ENCODE data around the gene ANKRD13B. TPM values are rescaled to one million over a fixed set of nuclear protein-coding genes. Genes with fewer than 3 reads are reported as not detected.
"Not testable (repeated sequence)": the region's sequence is repeated elsewhere in the genome, so short reads cannot be mapped to it uniquely, and the experiment has no call there.

The ANKRD13B gene
- total and polyA plus RNA-seq, 9 donors, result 3.6 to 23.4 (median 12.0) TPM

DNA sequence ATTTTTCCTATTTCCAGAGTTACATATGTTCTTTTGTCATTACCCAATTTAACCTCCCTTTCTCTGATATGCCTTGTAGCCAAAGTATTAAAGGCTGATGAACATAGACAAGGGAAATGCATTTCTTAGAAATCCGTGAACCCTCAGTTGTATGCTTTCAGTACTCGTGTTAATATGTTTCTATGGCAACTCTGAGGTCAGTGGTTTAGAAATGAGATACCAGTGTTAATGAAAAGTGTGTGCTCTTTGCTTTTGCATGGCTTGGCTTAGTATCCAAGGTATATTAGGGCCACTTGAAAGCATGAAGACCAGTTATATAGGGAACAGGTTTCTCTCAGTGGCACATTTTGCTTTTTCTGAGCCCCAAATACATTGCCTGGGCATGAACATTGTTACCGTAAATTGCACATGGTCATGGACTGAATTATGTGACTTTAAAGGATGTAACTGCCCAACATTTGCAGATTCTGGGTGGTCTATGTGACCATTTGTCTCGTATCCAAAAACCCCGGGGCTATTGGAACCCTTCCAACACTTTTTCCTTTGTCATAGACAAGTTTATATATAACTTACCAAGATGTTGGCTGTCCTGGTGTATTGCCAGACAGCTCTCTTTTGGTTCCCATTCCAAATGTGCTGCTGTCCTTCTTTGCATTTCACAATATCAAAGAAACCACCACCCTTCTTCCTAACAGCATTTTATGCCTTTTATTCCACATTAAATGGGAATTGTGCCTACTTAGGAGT is 43.6 kb upstream of the ANKRD13B start:
- Histone ChIP-seq H3K36me3 (no peaks in the 10 kb centered on the region), H3K9me3 (no peaks in the 10 kb centered on the region), H3K4me1 (ENCODE audit: insufficient read depth) (no peaks in the 10 kb centered on the region), H3K27ac (no peak overlapping the region), H3K4me3 (no peak overlapping the region), H3K27me3 (no peaks in the 10 kb centered on the region)
- intact Hi-C loops (cut with DNase I), result no loop called here
- no peak for DNase-seq
- TF ChIP-seq EP300 (IDR thresholded peaks at IDR 0.05) (no peak), POLR2A (IDR thresholded peaks at IDR 0.05) (no peak)
- TF ChIP-seq, protein P1, sequence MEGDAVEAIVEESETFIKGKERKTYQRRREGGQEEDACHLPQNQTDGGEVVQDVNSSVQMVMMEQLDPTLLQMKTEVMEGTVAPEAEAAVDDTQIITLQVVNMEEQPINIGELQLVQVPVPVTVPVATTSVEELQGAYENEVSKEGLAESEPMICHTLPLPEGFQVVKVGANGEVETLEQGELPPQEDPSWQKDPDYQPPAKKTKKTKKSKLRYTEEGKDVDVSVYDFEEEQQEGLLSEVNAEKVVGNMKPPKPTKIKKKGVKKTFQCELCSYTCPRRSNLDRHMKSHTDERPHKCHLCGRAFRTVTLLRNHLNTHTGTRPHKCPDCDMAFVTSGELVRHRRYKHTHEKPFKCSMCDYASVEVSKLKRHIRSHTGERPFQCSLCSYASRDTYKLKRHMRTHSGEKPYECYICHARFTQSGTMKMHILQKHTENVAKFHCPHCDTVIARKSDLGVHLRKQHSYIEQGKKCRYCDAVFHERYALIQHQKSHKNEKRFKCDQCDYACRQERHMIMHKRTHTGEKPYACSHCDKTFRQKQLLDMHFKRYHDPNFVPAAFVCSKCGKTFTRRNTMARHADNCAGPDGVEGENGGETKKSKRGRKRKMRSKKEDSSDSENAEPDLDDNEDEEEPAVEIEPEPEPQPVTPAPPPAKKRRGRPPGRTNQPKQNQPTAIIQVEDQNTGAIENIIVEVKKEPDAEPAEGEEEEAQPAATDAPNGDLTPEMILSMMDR (IDR thresholded peaks at IDR 0.05), result no peak
- 23 to 32% (median 30%) methylated on average over 5 of the region's 5 CpGs for WGBS, 3 donors

DNA sequence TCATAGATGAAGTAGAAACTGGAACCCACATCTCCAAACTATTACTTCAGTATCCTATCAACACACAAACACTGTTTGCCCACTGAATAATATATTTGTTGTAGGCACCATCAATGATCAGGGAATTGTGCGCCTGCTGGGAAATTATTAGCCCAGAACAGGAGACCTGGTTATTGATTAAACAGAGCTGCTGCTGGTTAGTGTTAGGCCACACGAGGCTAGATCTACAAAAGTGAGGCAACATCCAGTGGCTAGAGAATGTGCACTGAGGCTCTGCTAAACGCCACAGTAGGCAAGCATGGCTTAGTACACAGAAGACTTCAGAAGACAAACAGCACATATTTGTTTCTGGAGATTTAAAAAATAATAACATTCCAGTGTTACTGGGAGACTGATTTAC is 37.1 kb upstream of the ANKRD13B start:
- intact Hi-C loops (cut with DNase I), result no loop called here
- no peak overlapping the region for H3K27ac ChIP-seq
- WGBS, 3 donors, result 56 to 78% (median 65%) methylated on average over 3 of the region's 3 CpGs
- H3K9me3 ChIP-seq, result no peaks in the 10 kb centered on the region
- no peaks in the 10 kb centered on the region for H3K36me3 ChIP-seq
- H3K27me3 ChIP-seq, result no peaks in the 10 kb centered on the region
- no peaks in the 10 kb centered on the region for H3K4me1 ChIP-seq (ENCODE audit: insufficient read depth)
- H3K4me3 ChIP-seq, result no peak overlapping the region
- TF ChIP-seq EP300 (IDR thresholded peaks at IDR 0.05) (no peak), POLR2A (IDR thresholded peaks at IDR 0.05) (no peak)
- TF ChIP-seq, protein P1 (IDR thresholded peaks at IDR 0.05), result no peak
- no peak for DNase-seq

DNA sequence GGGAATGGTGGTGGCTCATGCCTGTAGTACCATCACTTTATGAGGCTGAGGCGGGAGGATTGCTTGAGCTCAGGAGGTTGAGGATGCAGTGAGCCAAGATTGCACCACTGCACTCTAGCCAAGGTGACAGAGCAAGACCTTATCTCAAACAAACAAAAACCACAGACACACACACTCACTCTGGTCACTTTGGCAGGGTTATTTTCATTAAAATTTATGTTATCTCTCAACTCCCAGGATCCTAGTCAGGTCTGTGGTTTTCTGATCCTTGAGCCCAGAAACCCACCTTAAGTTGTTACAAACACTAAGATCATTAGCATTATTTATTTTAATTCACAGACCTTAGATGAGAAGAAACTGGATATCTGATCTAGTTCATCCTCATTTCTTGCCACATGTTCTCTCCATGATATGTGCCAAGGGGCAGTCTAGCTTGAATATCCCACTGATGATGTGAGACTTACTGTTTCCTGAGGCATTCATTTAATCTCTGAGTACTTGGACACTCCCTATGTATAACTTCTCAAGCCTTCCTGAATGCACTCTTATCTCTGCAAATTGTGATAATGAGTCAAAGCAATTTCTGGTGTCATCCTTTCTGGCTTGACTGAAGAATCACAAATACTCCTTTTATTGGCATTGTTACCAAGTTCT is 35.7 kb upstream of the ANKRD13B start:
- Histone ChIP-seq H3K9me3 (no peaks in the 10 kb centered on the region), H3K4me1 (ENCODE audit: insufficient read depth) (no peaks in the 10 kb centered on the region), H3K36me3 (no peaks in the 10 kb centered on the region), H3K27ac (no peak overlapping the region), H3K4me3 (no peak overlapping the region), H3K27me3 (no peaks in the 10 kb centered on the region)
- WGBS, 3 donors, result 65 to 81% (median 76%) methylated on average over 1 of the region's 1 CpG
- TF ChIP-seq POLR2A (IDR thresholded peaks at IDR 0.05), result no peak
- intact Hi-C loops (cut with DNase I), result no loop called here
- DNase-seq, result no peak

DNA sequence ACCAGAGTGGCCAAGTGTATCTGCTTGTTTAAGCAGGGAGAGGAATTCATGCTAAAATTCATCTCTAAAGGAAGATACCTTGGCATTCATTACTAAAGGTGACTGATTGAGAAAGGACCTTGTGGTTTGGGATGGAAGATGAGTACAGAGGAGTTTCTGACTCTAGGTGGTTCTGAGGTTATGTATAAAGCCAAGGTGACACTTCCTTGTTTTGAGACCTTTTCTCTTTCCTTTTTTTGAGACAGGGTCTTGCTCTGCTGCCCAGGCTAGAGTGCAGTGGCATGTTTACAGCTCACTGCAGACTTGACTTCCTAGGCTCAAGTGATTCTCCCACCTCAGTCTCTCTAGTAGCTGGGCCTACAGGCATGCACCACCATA is 35.2 kb upstream of the ANKRD13B start:
- intact Hi-C loops (cut with DNase I), result no loop called here
- H3K4me3 ChIP-seq, result no peak overlapping the region
- H3K9me3 ChIP-seq, result no peaks in the 10 kb centered on the region
- H3K27me3 ChIP-seq, result no peaks in the 10 kb centered on the region
- no peak for TF ChIP-seq POLR2A (IDR thresholded peaks at IDR 0.05)
- TF ChIP-seq EP300 (IDR thresholded peaks at IDR 0.05), result no peak
- TF ChIP-seq, protein P1 (IDR thresholded peaks at IDR 0.05), result no peak
- DNase-seq, result no peak
- H3K36me3 ChIP-seq, result no peaks in the 10 kb centered on the region
- no peaks in the 10 kb centered on the region for H3K4me1 ChIP-seq (ENCODE audit: insufficient read depth)
- no peak overlapping the region for H3K27ac ChIP-seq

DNA sequence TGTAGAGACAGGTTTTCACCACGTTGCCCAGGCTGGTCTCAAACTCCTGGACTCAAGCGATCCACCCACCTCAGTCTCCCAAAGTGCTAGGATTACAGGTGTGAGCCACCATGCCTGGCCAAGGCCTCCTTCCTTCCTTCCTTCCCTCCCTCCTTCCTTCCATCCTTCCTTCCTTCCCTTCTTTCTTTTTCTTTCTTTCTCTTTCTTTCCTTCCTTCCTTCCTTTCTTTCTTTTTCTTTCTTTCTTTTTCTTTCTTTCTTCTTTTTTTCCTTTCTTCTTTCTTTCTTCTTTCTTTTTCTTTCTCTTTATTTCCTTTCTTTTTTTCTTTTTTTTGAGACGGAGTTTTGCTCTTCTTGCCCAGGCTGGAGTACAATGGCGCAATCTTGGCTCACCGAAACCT is 34.8 kb upstream of the ANKRD13B start:
- 91 to 94% (median 93%) methylated on average over 5 of the region's 5 CpGs for whole genome bisulfite sequencing, 3 donors
- intact Hi-C loops (cut with DNase I), result not testable (repeated sequence)

More for the DNA sequence above, 34.8 kb upstream of the ANKRD13B start:
- H3K36me3 ChIP-seq; DNase-seq; H3K27me3 ChIP-seq; H3K4me1 ChIP-seq (ENCODE audit: insufficient read depth); H3K4me3 ChIP-seq; H3K27ac ChIP-seq; H3K9me3 ChIP-seq: not testable (repeated sequence)
